Keratinocyte (primary cell): ENCODE data around the gene CFAP92.

ENCODE experiments used
- EZH2 ChIP-seq: IDR thresholded peaks from one replicate; pipeline ENCODE4 v1.6.1; 2012; ENCODE audit warnings: inconsistent platforms, mild to moderate bottlenecking, low read length, moderate library complexity
- TF ChIP-seq, protein P1 (sequence below), 3 experiments: IDR thresholded peaks in 1 of 3; conservative IDR thresholded peaks in 1 of 3; optimal IDR thresholded peaks in 1 of 3; 2 replicates in 2 of 3; 3 replicates in 1 of 3; pipeline versions ENCODE3 to v1.5.1; 2011; ENCODE audit warnings: low read length in 3 of 3, mild to moderate bottlenecking in 3 of 3, moderate library complexity in 2 of 3, control low read depth in 1 of 3, inconsistent platforms in 1 of 3; ENCODE audit not compliant: insufficient read depth in 2 of 3; ENCODE audit errors: extremely low read depth in 1 of 3

DNA sequence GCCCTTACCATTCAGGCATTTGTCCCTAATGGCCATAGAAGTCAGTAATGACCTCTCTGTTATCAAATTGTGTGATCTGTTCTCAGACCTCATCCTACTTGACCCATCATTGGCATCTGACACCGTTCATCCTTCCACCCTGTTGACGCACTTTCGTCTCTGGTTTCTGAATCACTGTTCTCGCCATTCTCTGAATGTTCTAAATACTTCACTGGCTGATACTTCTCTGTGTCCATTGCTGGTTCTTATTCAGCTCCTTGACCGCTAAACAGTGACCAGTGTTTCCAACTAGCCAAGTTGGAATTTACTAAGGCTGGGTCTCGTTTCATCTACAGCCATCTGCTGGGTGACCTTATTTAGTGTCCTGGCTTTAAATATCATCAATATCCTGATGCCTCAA lies 112.3 kb downstream of the CFAP92 start:
- TF ChIP-seq, protein P1, sequence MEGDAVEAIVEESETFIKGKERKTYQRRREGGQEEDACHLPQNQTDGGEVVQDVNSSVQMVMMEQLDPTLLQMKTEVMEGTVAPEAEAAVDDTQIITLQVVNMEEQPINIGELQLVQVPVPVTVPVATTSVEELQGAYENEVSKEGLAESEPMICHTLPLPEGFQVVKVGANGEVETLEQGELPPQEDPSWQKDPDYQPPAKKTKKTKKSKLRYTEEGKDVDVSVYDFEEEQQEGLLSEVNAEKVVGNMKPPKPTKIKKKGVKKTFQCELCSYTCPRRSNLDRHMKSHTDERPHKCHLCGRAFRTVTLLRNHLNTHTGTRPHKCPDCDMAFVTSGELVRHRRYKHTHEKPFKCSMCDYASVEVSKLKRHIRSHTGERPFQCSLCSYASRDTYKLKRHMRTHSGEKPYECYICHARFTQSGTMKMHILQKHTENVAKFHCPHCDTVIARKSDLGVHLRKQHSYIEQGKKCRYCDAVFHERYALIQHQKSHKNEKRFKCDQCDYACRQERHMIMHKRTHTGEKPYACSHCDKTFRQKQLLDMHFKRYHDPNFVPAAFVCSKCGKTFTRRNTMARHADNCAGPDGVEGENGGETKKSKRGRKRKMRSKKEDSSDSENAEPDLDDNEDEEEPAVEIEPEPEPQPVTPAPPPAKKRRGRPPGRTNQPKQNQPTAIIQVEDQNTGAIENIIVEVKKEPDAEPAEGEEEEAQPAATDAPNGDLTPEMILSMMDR (optimal IDR thresholded peaks at IDR 0.05 in 1 of 3, IDR thresholded peaks at IDR 0.05 in 1 of 3, conservative IDR thresholded peaks at IDR 0.05 in 1 of 3; ENCODE audit: extremely low read depth in 1 of 3, insufficient read depth in 2 of 3, low read length in 3 of 3) = no peak
- TF ChIP-seq EZH2 = no peak
